Stimulated activated CD4-positive, alpha-beta T cell treated with anti-CD3 and anti-CD28 coated beads, Interleukin-1b, Interleukin-23, amount 100 ng/mL, for 24 hours (primary cell): ENCODE measurements around the gene KLF13.

Experiments used
- DNase-seq, 4 experiments: peaks; one replicate each; pipeline ENCODE4 v3.0.0-alpha.2; 2020; ENCODE audit warnings: low read depth in 4 of 4, low spot score in 1 of 4

KLF13 gene

DNA sequence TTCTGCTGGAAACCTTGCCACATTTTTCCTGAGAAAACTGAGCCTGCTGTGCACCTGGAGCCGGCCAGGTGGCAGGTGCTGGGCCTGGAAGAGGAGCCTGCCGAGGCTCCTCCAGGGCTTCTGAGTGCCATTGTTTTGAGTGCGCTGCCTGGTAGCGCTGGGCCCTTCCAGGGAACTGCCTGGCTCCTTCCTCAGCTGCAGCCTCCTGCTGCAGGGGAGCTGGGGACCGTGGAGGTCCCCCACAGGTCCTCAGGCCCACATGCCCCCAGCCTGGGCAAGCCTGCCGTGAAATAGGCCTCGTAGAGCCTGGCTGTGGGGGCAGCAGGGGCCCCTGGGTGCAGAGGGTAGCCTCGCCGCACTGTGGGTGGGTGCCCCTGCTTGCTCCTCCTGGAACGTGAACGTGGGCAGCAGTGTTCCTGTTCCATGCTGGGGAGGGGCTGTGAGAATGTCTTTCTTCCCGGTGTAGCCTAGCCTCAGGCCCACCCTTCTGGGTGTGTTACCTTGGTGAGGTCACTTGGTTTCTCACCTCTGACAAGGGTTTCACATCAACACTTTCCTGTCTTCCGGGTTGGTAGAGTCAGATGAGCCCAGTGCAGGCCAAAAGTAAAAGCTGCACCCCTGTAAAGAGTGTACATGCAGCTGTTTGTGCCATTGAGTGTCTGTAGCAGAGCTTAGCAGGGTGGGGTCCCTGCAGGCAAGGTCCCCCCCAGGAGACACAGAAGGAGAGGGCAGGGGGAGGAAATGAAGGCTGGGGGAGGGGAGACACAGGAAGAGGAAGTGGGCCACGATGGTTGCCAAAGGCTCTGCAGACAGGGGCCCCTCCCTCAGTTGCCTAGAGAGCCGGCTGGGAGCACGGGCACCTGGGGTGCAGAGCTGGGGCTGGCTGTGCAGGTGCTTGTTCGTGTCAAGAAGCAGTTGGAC, 34.5 kb downstream of the KLF13 start:
- no peak for DNase-seq

GRCh38 chr15:31361764-31362515, 35.3 kb downstream of the KLF13 start:
- DNase-seq = no peak

GRCh38 chr15:31362886-31363285, 36.3 kb downstream of the KLF13 start:
- no peak for DNase-seq

- DNase-seq = no peak
Measured at GRCh38 chr15:31364301-31365031, 37.8 kb downstream of the KLF13 start.

- no peak for DNase-seq
Measured at GRCh38 chr15:31365032-31365654, 38.5 kb downstream of the KLF13 start.

DNA sequence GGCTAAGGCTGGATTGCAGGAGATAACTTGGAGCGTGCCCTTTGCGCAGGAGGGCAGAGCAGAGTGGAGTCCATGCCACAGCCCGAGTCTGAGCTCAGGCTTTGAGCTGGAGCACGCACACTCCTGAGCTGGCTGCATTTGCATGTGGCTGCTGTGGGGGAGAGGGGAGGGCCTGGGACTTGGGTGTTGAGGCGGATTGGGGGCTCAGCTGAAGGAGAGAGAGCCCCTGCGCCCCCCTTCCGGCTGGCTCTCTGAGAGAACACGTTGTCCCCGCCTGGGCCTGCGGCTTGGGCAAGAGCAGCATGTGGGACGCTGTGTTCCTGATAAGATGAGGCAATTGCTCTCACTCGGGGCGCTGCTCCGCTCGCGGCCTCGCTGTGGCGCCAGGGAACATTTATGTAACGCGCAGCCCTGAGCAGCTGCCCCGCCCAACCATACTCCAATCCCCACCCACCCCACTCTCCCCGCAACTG, 39.1 kb downstream of the KLF13 start:
- peak; percentile 46 to 75 (median 62) for DNase-seq

DNA sequence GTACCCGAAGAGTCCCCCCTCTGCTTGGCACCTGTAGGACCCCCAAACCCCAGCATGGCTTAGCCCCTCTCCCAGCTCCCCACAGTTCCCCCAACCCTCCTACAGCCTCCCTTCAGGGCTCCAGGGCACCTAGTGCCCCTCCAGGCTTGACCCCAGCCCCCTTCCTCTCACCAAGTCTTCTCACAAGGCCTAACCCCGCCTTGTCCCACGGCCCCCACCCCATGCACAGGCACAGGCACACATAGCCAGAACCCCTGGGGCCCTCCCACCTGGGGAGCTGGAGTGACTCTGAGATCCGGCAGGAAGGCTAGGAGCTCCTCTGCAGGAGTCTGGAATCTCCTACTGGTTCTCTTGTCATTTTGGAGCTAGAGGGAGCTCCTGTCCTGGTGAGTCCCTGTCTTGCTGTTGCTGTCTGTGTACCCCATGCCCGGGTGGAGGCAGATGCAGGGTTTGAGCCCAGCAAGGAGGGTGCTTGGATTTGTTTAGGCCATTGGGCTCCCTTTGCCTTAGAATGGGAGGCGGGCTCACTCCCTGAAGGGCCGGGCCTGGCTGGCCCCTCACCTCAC, 39.6 kb downstream of the KLF13 start:
- no peak for DNase-seq

DNA sequence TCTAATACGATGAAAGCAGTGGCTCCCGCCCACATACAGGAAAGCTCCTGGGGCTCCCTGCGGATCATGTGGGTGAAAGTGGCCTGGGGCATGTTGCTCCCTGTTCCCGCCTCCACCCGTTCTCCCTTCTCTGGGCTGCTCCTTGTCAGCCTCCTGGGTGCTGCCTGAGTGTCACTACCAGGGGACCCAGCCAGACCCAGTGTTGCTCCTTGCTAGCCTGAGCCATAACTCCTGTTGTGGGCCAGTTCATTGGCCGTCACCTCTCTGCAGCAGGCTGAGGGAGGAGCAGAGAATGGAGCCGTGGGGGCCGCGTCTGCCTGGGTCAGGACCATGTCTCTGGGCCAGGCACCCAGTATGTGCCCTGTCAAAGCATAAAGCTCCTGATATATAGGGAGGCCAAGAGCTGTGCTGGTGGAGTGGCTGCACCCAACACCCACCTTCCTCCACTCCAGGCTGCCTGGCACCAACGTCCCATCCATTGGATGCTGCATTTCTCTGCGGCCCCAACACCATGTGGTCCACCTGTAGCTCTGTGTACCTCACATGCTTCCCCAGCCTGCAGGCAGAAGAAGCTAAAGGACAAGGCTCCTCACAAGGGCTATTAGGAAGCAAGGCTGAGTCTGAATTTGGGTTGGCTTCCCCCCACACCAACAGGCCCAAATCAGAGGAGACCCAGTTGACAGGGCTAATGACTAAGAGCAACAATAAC, 40.5 kb downstream of the KLF13 start:
- no peak for DNase-seq

DNA sequence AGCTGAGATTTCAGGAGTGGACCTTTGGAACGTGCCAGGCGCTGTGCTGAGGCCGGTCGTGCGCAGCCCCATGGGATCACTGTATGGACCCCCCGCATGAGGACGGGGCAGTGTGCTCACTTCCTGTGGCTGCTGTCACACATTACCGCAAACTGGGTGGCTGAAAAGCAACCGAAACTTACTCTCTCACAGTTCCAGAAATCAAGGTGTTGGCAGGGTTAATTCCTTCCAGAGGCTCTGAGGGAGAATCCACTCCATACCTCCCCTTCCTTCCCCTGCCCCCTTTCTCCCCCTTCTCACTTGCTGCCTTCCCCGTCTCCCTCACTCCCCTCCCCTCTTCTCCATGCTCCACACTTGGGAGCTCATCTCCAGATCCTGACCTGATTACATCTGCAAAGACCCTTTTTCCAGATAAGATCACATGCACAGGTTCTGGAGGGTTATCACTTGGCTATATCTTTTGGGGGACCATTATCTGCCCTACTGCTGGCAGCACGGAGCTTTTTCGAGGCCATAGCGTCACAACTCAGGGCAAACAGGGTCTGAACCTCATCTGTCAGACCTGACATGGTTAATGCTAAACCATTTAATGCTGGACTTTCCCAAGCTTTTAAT, 41.2 kb downstream of the KLF13 start:
- DNase-seq = no peak

DNA sequence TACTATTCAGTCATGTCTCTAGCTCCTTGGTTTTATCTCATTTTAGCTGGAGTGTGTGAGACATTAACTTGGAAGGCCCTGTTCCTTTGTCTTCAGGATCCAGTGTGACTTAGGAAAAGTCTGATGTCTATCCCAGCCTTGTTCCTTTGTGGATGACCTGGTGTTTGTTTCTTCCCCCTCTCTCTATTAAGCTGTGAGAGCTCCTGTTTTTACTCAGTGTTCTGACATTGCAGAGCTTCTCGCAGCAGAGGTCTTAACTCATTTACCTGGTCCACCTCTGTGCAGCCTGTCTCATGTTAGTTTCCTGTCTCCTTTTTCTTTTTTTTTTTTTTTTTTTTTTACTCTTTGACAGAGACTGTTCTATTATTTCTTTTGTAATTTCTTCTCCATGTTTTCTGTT, 43.1 kb downstream of the KLF13 start:
- no peak for DNase-seq

DNA sequence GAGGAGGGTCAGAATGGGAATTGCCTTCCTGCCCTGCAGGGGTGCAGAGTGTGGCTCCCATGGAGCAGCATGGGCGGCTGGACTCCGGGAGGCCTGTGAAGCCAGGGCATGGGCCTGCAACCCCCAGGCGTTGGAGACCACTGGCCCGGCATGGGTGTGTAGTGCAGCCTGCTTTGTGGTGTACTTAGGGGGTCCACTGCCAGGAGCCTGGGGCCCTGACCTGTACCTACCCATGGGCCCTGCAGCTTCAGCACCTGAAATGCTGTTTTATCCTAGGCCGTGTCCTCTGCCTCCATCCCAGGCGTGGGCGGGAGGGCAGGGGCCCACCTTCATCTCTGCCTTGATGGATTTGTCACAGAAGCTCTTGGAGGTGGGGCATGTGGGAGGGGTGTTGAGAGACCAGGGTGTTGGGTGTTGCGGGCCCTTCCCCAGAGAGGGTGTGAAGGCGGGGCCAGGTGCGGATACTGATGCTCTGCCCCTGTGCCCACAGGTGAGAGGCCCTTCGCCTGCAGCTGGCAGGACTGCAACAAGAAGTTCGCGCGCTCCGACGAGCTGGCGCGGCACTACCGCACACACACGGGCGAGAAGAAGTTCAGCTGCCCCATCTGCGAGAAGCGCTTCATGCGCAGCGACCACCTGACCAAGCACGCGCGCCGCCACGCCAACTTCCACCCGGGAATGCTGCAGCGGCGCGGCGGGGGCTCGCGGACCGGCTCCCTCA, 45.0 kb downstream of the KLF13 start:
- no peak for DNase-seq

DNA sequence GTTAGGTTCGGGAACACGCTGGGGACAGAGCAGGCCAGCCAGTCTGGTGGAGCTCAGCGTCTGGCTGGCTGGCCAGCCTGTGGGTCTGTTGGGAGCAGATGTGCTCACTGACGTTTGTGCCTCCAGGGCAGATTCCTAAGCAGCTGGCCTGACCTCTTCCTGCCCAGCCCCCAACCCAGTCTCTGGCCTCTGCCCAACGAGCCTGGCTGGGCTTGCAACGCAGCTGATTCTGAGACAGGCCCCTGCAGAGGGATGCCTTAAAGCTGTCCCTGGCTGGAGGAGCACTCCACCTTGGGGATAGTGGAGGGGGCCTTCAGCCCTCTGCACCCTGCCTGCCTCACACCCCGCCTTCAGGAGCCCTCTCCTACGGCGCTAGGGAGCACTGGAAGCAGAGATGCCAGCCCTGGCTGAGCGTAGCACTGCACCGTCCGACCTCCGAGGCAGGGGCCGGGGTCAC, 46.0 kb downstream of the KLF13 start:
- no peak for DNase-seq

- no peak for DNase-seq
Measured at GRCh38 chr15:31373096-31373865, 46.6 kb downstream of the KLF13 start.

- no peak for DNase-seq
Measured at GRCh38 chr15:31373970-31374369, 47.3 kb downstream of the KLF13 start.

GRCh38 chr15:31374489-31374888, 47.9 kb downstream of the KLF13 start:
- DNase-seq = no peak

DNA sequence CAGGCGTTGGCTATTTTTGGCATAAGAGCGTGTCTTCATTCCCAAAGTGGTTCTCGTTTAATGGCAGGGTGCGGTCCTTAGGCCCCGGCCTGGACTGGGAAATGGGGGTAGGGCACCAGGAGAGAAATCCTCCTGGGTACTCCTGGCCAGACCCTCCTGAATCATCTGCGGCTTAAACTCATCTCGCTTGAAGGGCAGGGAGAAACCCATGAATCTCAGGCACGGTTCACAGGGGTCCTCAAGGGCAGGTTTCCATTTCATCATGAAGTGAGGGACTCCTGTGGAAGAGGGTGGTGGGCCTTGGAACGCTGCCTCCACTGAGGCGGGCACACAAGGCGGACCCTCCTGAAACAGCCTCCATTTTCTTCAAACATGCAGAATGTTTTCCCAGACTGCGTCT, 48.4 kb downstream of the KLF13 start:
- no peak for DNase-seq

GRCh38 chr15:31375772-31376171, 49.1 kb downstream of the KLF13 start:
- DNase-seq = no peak

- DNase-seq = no peak
Measured at GRCh38 chr15:31376511-31376910, 49.9 kb downstream of the KLF13 start.
